H1 (cell line): ENCODE results near the gene RBMS1. TPM values are rescaled to one million over a fixed set of nuclear protein-coding genes. Genes with fewer than 3 reads are reported as not detected.

ENCODE experiments used
- CTCF ChIA-PET: fragments of 300-600 bp; sonication (Branson Sonifier 250); formaldehyde crosslinking; loops from one replicate; lab custom pipeline; 2021; ENCODE audit not compliant: partially characterized antibody; lab: Charles Lee
- POLR2A ChIA-PET: fragments of 300-600 bp; sonication (Branson Sonifier 250); formaldehyde crosslinking; loops from one replicate; lab custom pipeline; 2021; ENCODE audit warnings: inconsistent platforms; ENCODE audit not compliant: partially characterized antibody; lab: Charles Lee
- DNase-seq, 2 experiments: peaks; one replicate each; pipeline versions ENCODE4 v3.0.0 to v3.0.0-alpha.2; 2010 to 2022; ENCODE audit warnings: low spot score in 2 of 2, low read depth in 1 of 2, mixed read lengths in 1 of 2
- FAIRE-seq: peaks from 2 replicates; lab custom pipeline; 2011; peaks lifted over from hg19 to GRCh38; lab: Jason Lieb, UNC
- H2AFZ ChIP-seq: 2 replicates; pipeline ENCODE4 v1.8.1; 2012; ENCODE audit warnings: low read length, inconsistent platforms
- H2AK5ac ChIP-seq: 2 replicates; pipeline ENCODE4 v1.6.1; 2013; ENCODE audit warnings: low read depth, low read length
- H2BK120ac ChIP-seq: replicated peaks from 2 replicates; pipeline ENCODE3; 2013; ENCODE audit warnings: low read depth, low read length, inconsistent platforms
- H2BK12ac ChIP-seq: 2 replicates; pipeline ENCODE4 v1.6.1; 2013; ENCODE audit warnings: low read depth, low read length
- H2BK15ac ChIP-seq: 2 replicates; pipeline ENCODE4 v1.6.1; 2013; ENCODE audit warnings: low read length
- H2BK20ac ChIP-seq: 2 replicates; pipeline ENCODE4 v1.6.1; 2013; ENCODE audit warnings: low read length
- H2BK5ac ChIP-seq: 2 replicates; pipeline ENCODE4 v1.6.1; 2013; ENCODE audit warnings: low read depth, low read length
- H3K14ac ChIP-seq: 2 replicates; pipeline ENCODE4 v1.6.1; 2013; ENCODE audit warnings: inconsistent platforms; ENCODE audit not compliant: insufficient read length
- H3K18ac ChIP-seq: 2 replicates; pipeline ENCODE4 v1.6.1; 2013; ENCODE audit warnings: low read length; ENCODE audit errors: extremely low read depth
- H3K23ac ChIP-seq: 2 replicates; pipeline ENCODE4 v1.6.1; 2013; ENCODE audit warnings: inconsistent platforms; ENCODE audit not compliant: insufficient read length
- H3K23me2 ChIP-seq: 2 replicates; pipeline ENCODE4 v1.6.1; 2013; ENCODE audit warnings: low read depth, low read length
- H3K27ac ChIP-seq: 2 replicates; pipeline ENCODE4 v1.6.1; 2011; ENCODE audit warnings: low read depth, low read length, inconsistent platforms
- H3K27me3 ChIP-seq, 4 experiments: replicated peaks in 1 of 4; 1 replicate in 1 of 4; 2 replicates in 3 of 4; pipeline versions ENCODE4 v1.6.1 to v1.8.1; 2011 to 2013; ENCODE audit warnings: low read length in 3 of 4, mild to moderate bottlenecking in 3 of 4, inconsistent platforms in 2 of 4, mixed read lengths in 2 of 4, moderate library complexity in 1 of 4; ENCODE audit not compliant: control insufficient read depth in 3 of 4, insufficient read depth in 3 of 4; ENCODE audit errors: extremely low read depth in 1 of 4
- H3K36me3 ChIP-seq, 4 experiments: 2 replicates each; pipeline versions ENCODE4 v1.6.1 to v1.8.1; 2011 to 2013; ENCODE audit warnings: mild to moderate bottlenecking in 4 of 4, low read length in 3 of 4, moderate library complexity in 2 of 4, control low read depth in 1 of 4, inconsistent platforms in 1 of 4; ENCODE audit not compliant: insufficient read depth in 4 of 4, control insufficient read depth in 2 of 4
- H3K4ac ChIP-seq: replicated peaks from 2 replicates; pipeline ENCODE3; 2013; ENCODE audit warnings: low read length, low read depth, mixed read lengths, inconsistent platforms; ENCODE audit not compliant: insufficient read length
- H3K4me1 ChIP-seq, 4 experiments: replicated peaks in 1 of 4; 1 replicate in 1 of 4; 2 replicates in 3 of 4; pipeline versions ENCODE4 v1.6.1 to v1.8.1; 2011 to 2013; ENCODE audit warnings: low read length in 3 of 4, inconsistent platforms in 2 of 4, mixed read lengths in 1 of 4; ENCODE audit not compliant: insufficient read depth in 4 of 4, control insufficient read depth in 3 of 4
- H3K4me2 ChIP-seq, 2 experiments: 2 replicates each; pipeline versions ENCODE4 v1.6.1 to v1.8.1; 2011 to 2013; ENCODE audit warnings: low read depth in 2 of 2, low read length in 2 of 2, control low read depth in 1 of 2, inconsistent platforms in 1 of 2, mild to moderate bottlenecking in 1 of 2; ENCODE audit not compliant: insufficient read depth in 1 of 2
- H3K4me3 ChIP-seq, 4 experiments: fragments of 200-600, 300-600 bp in 1 of 4; sonication (generic), shearing (Covaris generic), sonication (Bioruptor Twin) in 1 of 4; 2 replicates each; pipeline versions ENCODE4 v1.5.1 to v1.8.1; 2011 to 2016; ENCODE audit warnings: low read length in 4 of 4, low read depth in 3 of 4, control low read depth in 2 of 4, inconsistent platforms in 2 of 4, mild to moderate bottlenecking in 2 of 4, mixed read lengths in 1 of 4, moderate library complexity in 1 of 4; ENCODE audit not compliant: insufficient read depth in 2 of 4; ENCODE audit errors: extremely low read depth in 1 of 4
- H3K56ac ChIP-seq: replicated peaks from 2 replicates; pipeline ENCODE3; 2013; ENCODE audit warnings: low read depth, mild to moderate bottlenecking, mixed read lengths, low read length, inconsistent platforms; ENCODE audit not compliant: insufficient read length
- H3K79me1 ChIP-seq: 2 replicates; pipeline ENCODE4 v1.6.1; 2013; ENCODE audit warnings: low read depth, low read length, control low read depth
- H3K79me2 ChIP-seq, 2 experiments: 2 replicates each; pipeline versions ENCODE4 v1.6.1 to v1.8.1; 2012 to 2013; ENCODE audit warnings: low read length in 2 of 2, mild to moderate bottlenecking in 2 of 2, inconsistent platforms in 1 of 2; ENCODE audit not compliant: insufficient read depth in 2 of 2, control insufficient read depth in 1 of 2
- H3K9ac ChIP-seq, 4 experiments: replicated peaks in 1 of 4; 1 replicate in 1 of 4; 2 replicates in 3 of 4; pipeline versions ENCODE4 v1.6.1 to v1.8.1; 2011 to 2013; ENCODE audit warnings: low read depth in 3 of 4, low read length in 3 of 4, control low read depth in 2 of 4, mild to moderate bottlenecking in 2 of 4, moderate library complexity in 2 of 4, inconsistent platforms in 1 of 4; ENCODE audit errors: extremely low read depth in 1 of 4
- H3K9me3 ChIP-seq, 2 experiments: 2 replicates each; pipeline versions ENCODE4 v1.6.1 to v1.8.1; 2012 to 2013; ENCODE audit warnings: mild to moderate bottlenecking in 2 of 2, moderate library complexity in 2 of 2, control low read depth in 1 of 2, inconsistent platforms in 1 of 2, low read depth in 1 of 2, low read length in 1 of 2, mixed read lengths in 1 of 2; ENCODE audit not compliant: insufficient read depth in 2 of 2
- H4K20me1 ChIP-seq, 2 experiments: replicated peaks in 1 of 2; 2 replicates each; pipeline versions ENCODE3 to v1.8.1; 2011 to 2013; ENCODE audit warnings: inconsistent platforms in 2 of 2, low read length in 2 of 2, mild to moderate bottlenecking in 1 of 2; ENCODE audit not compliant: insufficient read depth in 2 of 2, control insufficient read depth in 1 of 2
- H4K5ac ChIP-seq: 2 replicates; pipeline ENCODE4 v1.6.1; 2013; ENCODE audit warnings: low read length, low read depth, mixed read lengths, inconsistent platforms; ENCODE audit not compliant: insufficient read length
- H4K8ac ChIP-seq: 2 replicates; pipeline ENCODE4 v1.8.0; 2013; ENCODE audit warnings: mild to moderate bottlenecking, moderate library complexity, low read length, inconsistent platforms; ENCODE audit not compliant: insufficient read depth; ENCODE audit errors: extremely low read depth
- H4K91ac ChIP-seq: replicated peaks from 2 replicates; pipeline ENCODE3; 2013; ENCODE audit warnings: low read length, mixed read lengths, inconsistent platforms; ENCODE audit not compliant: insufficient read length
- BACH1 ChIP-seq: IDR thresholded peaks from 2 replicates; pipeline ENCODE4 v1.6.1; 2012; ENCODE audit warnings: low read length, improper control_type of control experiment
- BRCA1 ChIP-seq: IDR thresholded peaks from 2 replicates; pipeline ENCODE4 v1.6.1; 2012; ENCODE audit warnings: low read depth, low read length, improper control_type of control experiment
- EP300 ChIP-seq, 2 experiments: IDR thresholded peaks; 1 replicate in 1 of 2; 2 replicates in 1 of 2; pipeline ENCODE4 v1.6.1; 2011 to 2012; ENCODE audit warnings: low read depth in 2 of 2, low read length in 2 of 2, mild to moderate bottlenecking in 2 of 2, borderline replicate concordance in 1 of 2, inconsistent platforms in 1 of 2, moderate library complexity in 1 of 2
- GTF2F1 ChIP-seq: IDR thresholded peaks from 2 replicates; pipeline ENCODE4 v1.6.1; 2012; ENCODE audit warnings: low read depth, low read length, improper control_type of control experiment, borderline replicate concordance
- HDAC6 ChIP-seq: IDR thresholded peaks from one replicate; pipeline ENCODE4 v1.7.1; 2012; ENCODE audit warnings: low read depth, mild to moderate bottlenecking, inconsistent platforms, low read length, moderate library complexity
- PHF8 ChIP-seq: fragments of 200-600 bp; sonication (generic); conservative IDR thresholded peaks from 2 replicates; pipeline ENCODE4 v1.7.1; 2012; ENCODE audit warnings: low read depth, mild to moderate bottlenecking, inconsistent platforms, low read length, moderate library complexity
- TBP ChIP-seq: IDR thresholded peaks from 2 replicates; pipeline ENCODE4 v1.6.1; 2011; ENCODE audit warnings: low read depth, low read length, improper control_type of control experiment
- YY1 ChIP-seq: IDR thresholded peaks from 2 replicates; pipeline ENCODE4 v1.6.1; 2011; ENCODE audit warnings: low read depth, mild to moderate bottlenecking, low read length
- WGBS, 2 experiments: shearing (Covaris generic) in 1 of 2; methylation state at CpG; one replicate each; pipeline versions ENCODE4 v1.1.6 to v1.1.7; 2013 to 2015; ENCODE audit warnings: low lambda C conversion rate in 2 of 2, mixed read lengths in 2 of 2, inconsistent platforms in 1 of 2, low coverage in 1 of 2, missing lambda C conversion rate in 1 of 2; ENCODE audit not compliant: insufficient replicate concordance in 2 of 2, insufficient coverage in 1 of 2, insufficient read length in 1 of 2; ENCODE audit errors: extremely low coverage in 1 of 2, missing lambda C conversion rate in 1 of 2; 5-methylcytosine and 5-hydroxymethylcytosine counted together
- polyA plus RNA-seq, 7 experiments: library from polyadenylated mRNA; depleted of rRNA in 3 of 7; stranded (reverse) in 5 of 7; unstranded in 2 of 7; fragments of >200 nt in 5 of 7; fragments of 200-250 nt in 2 of 7; gene quantifications; 1 replicate in 5 of 7; 2 replicates in 1 of 7; 4 replicates in 1 of 7; pipeline versions ENCODE4 v1.2.1 to v1.2.3, GENCODE V29; 2011 to 2013; ENCODE audit warnings: missing spikeins in 2 of 7, mixed read lengths in 2 of 7
- total RNA-seq: library from RNA; stranded (reverse); fragmentation: NEBNext Ultra II Directional; extraction: Animal tissue kit (Norgen Biotek cat#: 25700); gene quantifications from 2 replicates; pipeline ENCODE4 v1.2.1, GENCODE V29; 2021
- TF ChIP-seq, protein P1 (sequence below): IDR thresholded peaks from 2 replicates; pipeline ENCODE4 v1.6.1; 2012; ENCODE audit warnings: inconsistent platforms

Gene RBMS1
- total and polyA plus RNA-seq, 2 of the 8 experiments (the other 6 are each of a cell fraction or from before 2014, with no cell fraction given), result 53.7 to 60.0 TPM

DNA sequence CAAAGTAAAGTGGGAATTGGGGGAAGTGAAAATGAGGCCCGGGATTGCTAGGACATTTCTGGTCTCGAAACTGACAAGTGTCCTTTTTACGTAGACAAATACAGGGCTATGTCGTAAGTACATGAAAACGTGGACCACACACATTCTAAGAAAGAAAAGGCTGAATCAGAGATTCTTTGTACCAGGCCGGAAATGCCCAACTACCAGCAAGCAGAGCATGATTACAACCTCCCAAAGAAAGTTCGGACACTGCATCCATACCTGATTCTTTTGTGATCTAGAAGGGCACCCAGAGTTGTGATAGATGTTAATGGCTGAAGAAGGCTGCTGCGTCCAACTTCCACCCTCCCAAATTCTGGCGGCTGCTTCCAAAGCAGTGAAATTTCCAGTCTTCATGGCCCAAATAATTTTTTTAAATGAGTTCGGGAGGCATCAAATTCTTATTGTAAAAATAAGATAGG is 1.7 kb downstream of the RBMS1 start:
- Histone ChIP-seq H2BK12ac (no peak overlapping the region; the same call in 1 of the 2 replicates), H4K91ac (no peak overlapping the region), H3K9ac (peak overlapping the region; percentile 64 to 81 (median 75); a peak in 6 of 7 replicates), H2BK15ac (no peak overlapping the region), H3K4me2 (peak overlapping the region; percentile 77 to 95), H3K27ac (no peak overlapping the region), H3K79me1 (no peaks in the 10 kb centered on the region), H3K36me3 (no peaks in the 10 kb centered on the region; a peak in 1 of 8 replicates), H3K14ac (no peak overlapping the region), H3K23ac (no peak overlapping the region), H3K18ac (no peak overlapping the region), H2BK5ac (no peak overlapping the region; the same call in 1 of the 2 replicates)
- FAIRE-seq, result peak; percentile 66
- DNase-seq, result no peak
- no peak for TF ChIP-seq GTF2F1
- no peak for TF ChIP-seq BRCA1
- TF ChIP-seq, protein P1, sequence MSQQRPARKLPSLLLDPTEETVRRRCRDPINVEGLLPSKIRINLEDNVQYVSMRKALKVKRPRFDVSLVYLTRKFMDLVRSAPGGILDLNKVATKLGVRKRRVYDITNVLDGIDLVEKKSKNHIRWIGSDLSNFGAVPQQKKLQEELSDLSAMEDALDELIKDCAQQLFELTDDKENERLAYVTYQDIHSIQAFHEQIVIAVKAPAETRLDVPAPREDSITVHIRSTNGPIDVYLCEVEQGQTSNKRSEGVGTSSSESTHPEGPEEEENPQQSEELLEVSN, result no peak
- TF ChIP-seq PHF8, result no peak
- peak; percentile 40; the same call in 1 of the 2 replicates for TF ChIP-seq YY1
- TF ChIP-seq TBP, result no peak
- no peak for TF ChIP-seq EP300 (IDR thresholded peaks at IDR 0.05; ENCODE audit: borderline replicate concordance in 1 of 2, low read depth in 2 of 2, low read length in 2 of 2)
- TF ChIP-seq HDAC6, result no peak
- no peak for TF ChIP-seq BACH1
- TF ChIP-seq, all 59 proteins: peak for 1
- H3K79me2 ChIP-seq, result peaks cover 7 to 55% of the 10 kb centered on the region in 2 experiments; a peak in 3 of 4 replicates
- CTCF ChIA-PET, result interaction anchor here (0.9 to 1.4 kb wide), 2 partner anchors 10 to 121 kb away, joined by 3 read pairs; no protein-coding TSS in a partner anchor
- H2BK20ac ChIP-seq, result no peak overlapping the region
- H2BK120ac ChIP-seq, result no peak overlapping the region
- H3K9me3 ChIP-seq, result no peaks in the 10 kb centered on the region
- no peak overlapping the region for H3K56ac ChIP-seq
- H4K5ac ChIP-seq, result no peak overlapping the region
- peaks cover 0 to 2% of the 10 kb centered on the region in 2 experiments for H4K20me1 ChIP-seq
- 0 out of 2 replicates have a peak overlapping the region, but pooled peaks have one; percentile 3 for H2AFZ ChIP-seq
- H3K4ac ChIP-seq, result no peak overlapping the region
- POLR2A ChIA-PET, result interaction anchor here (0.8 to 2.9 kb wide), 3 partner anchors 13 to 84 kb away, joined by 3 to 11 read pairs (median 3); no protein-coding TSS in a partner anchor
- no peaks in the 10 kb centered on the region for H3K27me3 ChIP-seq
- H3K4me3 ChIP-seq, result peak overlapping the region; percentile 76 to 99 (median 78)
- no peak overlapping the region for H4K8ac ChIP-seq
- H3K23me2 ChIP-seq, result peaks cover 7% of the 10 kb centered on the region
- peaks cover 0 to 9% (median 5%) of the 10 kb centered on the region in 4 experiments; a peak in 4 of 7 replicates for H3K4me1 ChIP-seq
- no peak overlapping the region for H2AK5ac ChIP-seq
- WGBS, 2 experiments, result 16% methylated on average over 10 of the region's 10 CpGs; no CpG with 5 or more reads in 1 of the 2 experiments
